GM23248 (cell line): Measurements from ENCODE around the gene NUDT4B.
"Not testable (repeated sequence)": the region's sequence is repeated elsewhere in the genome, so short reads cannot be mapped to it uniquely, and the experiment has no call there.

Experiments
- EZH2 ChIP-seq: fragments of 200-600 bp; sonication (generic); IDR thresholded peaks from 2 replicates; pipeline ENCODE4 v1.6.1; 2018; ENCODE audit warnings: antibody characterized with exemption, mild to moderate bottlenecking; ENCODE audit not compliant: insufficient read depth, poor library complexity, severe bottlenecking
- EZH2phosphoT487 ChIP-seq: fragments of 200-600 bp; sonication (generic); IDR thresholded peaks from 2 replicates; pipeline ENCODE4 v1.6.1; 2018; ENCODE audit warnings: antibody characterized with exemption, moderate library complexity, mild to moderate bottlenecking, low read depth; ENCODE audit not compliant: insufficient read depth

GRCh38 chr1:148733585-148734310 lies 14.8 kb upstream of the NUDT4B start:
- not testable (repeated sequence) for TF ChIP-seq EZH2phosphoT487, EZH2
